Measurements from ENCODE around the gene PLCB4. TPM values are rescaled to one million over a fixed set of nuclear protein-coding genes. Genes with fewer than 3 reads are reported as not detected.

Gene PLCB4
- total and polyA plus RNA-seq, 12 donors = 0.26 to 8.5 (median 2.8) TPM

- no peak for TF ChIP-seq POLR2A (IDR thresholded peaks at IDR 0.05)
- TF ChIP-seq, protein P1, sequence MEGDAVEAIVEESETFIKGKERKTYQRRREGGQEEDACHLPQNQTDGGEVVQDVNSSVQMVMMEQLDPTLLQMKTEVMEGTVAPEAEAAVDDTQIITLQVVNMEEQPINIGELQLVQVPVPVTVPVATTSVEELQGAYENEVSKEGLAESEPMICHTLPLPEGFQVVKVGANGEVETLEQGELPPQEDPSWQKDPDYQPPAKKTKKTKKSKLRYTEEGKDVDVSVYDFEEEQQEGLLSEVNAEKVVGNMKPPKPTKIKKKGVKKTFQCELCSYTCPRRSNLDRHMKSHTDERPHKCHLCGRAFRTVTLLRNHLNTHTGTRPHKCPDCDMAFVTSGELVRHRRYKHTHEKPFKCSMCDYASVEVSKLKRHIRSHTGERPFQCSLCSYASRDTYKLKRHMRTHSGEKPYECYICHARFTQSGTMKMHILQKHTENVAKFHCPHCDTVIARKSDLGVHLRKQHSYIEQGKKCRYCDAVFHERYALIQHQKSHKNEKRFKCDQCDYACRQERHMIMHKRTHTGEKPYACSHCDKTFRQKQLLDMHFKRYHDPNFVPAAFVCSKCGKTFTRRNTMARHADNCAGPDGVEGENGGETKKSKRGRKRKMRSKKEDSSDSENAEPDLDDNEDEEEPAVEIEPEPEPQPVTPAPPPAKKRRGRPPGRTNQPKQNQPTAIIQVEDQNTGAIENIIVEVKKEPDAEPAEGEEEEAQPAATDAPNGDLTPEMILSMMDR (IDR thresholded peaks at IDR 0.05) = no peak
- no peaks in the 10 kb centered on the region for H3K27me3 ChIP-seq
- H3K9me3 ChIP-seq (replicated peaks in 1 of 3) = peaks cover 0 to 4% (median 0%) of the 10 kb centered on the region in 3 donors
- H3K4me1 ChIP-seq (replicated peaks in 1 of 2) = no peaks in the 10 kb centered on the region
- no peaks in the 10 kb centered on the region for H3K36me3 ChIP-seq (replicated peaks in 1 of 2)
- intact Hi-C loops (cut with DNase I) = no loop called here
- DNase-seq = no peak
- H3K27ac ChIP-seq = no peak overlapping the region
- H3K4me3 ChIP-seq = no peak overlapping the region
These were observed 161.5 kb downstream of the PLCB4 start for GRCh38 chr20:9230406-9230805.

- Histone ChIP-seq H3K4me3 (no peak overlapping the region), H3K27me3 (no peaks in the 10 kb centered on the region), H3K9me3 (replicated peaks in 1 of 3) (no peaks in the 10 kb centered on the region), H3K4me1 (replicated peaks in 1 of 2) (no peaks in the 10 kb centered on the region), H3K36me3 (replicated peaks in 1 of 2) (no peaks in the 10 kb centered on the region), H3K27ac (no peak overlapping the region)
- WGBS, 4 donors = 83 to 90% (median 89%) methylated on average over 2 of the region's 2 CpGs
- DNase-seq = no peak
- intact Hi-C loops (cut with DNase I) = no loop called here
- TF ChIP-seq POLR2A (IDR thresholded peaks at IDR 0.05) = no peak
These were observed 164.9 kb downstream of the PLCB4 start for GRCh38 chr20:9233804-9234203.

DNA sequence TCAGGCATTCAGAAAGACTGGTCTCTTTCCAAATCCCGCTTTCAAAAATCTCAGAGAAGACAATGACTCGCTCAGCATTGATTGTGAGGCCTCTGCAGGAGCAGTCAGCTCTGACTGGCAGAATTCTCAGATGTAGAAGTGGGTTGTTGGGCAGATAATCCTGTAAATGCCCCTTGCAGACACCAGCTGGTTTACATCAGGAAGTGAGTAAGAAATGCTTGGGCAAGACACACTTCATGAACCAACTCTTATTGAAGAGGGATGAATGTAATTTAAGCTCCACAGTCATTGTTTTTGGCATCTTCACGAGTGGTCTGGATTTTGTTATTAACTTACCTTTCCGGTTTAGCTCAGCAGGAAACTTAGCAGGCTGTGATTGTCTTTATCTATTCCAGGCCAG, 166.6 kb downstream of the PLCB4 start:
- WGBS, 4 donors = 78 to 91% (median 85%) methylated on average over 4 of the region's 4 CpGs
- intact Hi-C loops (cut with DNase I) = no loop called here
- H3K36me3 ChIP-seq (replicated peaks in 1 of 2) = no peaks in the 10 kb centered on the region
- no peak overlapping the region for H3K4me3 ChIP-seq
- no peaks in the 10 kb centered on the region for H3K9me3 ChIP-seq (replicated peaks in 1 of 3)
- no peaks in the 10 kb centered on the region for H3K27me3 ChIP-seq
- no peak for TF ChIP-seq POLR2A (IDR thresholded peaks at IDR 0.05)
- TF ChIP-seq, protein P1 (IDR thresholded peaks at IDR 0.05) = no peak
- DNase-seq = no peak
- H3K27ac ChIP-seq = no peak overlapping the region
- H3K4me1 ChIP-seq (replicated peaks in 1 of 2) = no peaks in the 10 kb centered on the region

- TF ChIP-seq POLR2A (IDR thresholded peaks at IDR 0.05) = no peak
- TF ChIP-seq, protein P1 (IDR thresholded peaks at IDR 0.05) = no peak
- H3K27me3 ChIP-seq = no peaks in the 10 kb centered on the region
- no peak overlapping the region for H3K27ac ChIP-seq
- H3K9me3 ChIP-seq (replicated peaks in 1 of 3) = no peaks in the 10 kb centered on the region
- no peak overlapping the region for H3K4me3 ChIP-seq
- H3K4me1 ChIP-seq (replicated peaks in 1 of 2) = no peaks in the 10 kb centered on the region
- DNase-seq = no peak
- 76 to 84% (median 80%) methylated on average over 4 of the region's 4 CpGs for WGBS, 4 donors
- intact Hi-C loops (cut with DNase I) = no loop called here
- no peaks in the 10 kb centered on the region for H3K36me3 ChIP-seq (replicated peaks in 1 of 2)
These were observed 167.6 kb downstream of the PLCB4 start for GRCh38 chr20:9236458-9236857.

DNA sequence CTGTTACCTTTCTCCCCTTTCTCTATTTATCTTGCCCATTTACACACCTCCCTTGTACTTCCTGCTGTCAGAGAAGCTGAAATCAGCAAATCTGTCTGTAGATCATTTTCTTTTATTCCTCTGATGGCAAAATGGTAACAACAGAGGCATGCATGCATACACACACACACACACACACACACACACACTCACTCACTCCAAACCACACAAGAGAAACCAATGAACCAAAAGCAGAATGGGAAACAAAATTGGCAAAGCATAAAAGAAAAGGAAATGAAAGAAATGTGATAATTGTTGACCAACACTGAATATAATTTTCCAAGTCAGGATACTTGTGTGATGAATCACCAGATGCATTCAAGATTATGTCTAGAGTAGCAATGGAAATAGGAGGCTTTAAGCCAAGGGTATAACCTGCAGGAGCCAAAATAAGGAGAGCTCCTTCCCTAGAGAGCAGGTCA, 172.4 kb downstream of the PLCB4 start:
- H3K36me3 ChIP-seq (replicated peaks in 1 of 2) = no peaks in the 10 kb centered on the region
- TF ChIP-seq POLR2A (IDR thresholded peaks at IDR 0.05) = no peak
- TF ChIP-seq, protein P1 (IDR thresholded peaks at IDR 0.05) = no peak
- intact Hi-C loops (cut with DNase I) = no loop called here
- H3K4me3 ChIP-seq = no peak overlapping the region
- peak in 1 of 7 donors; percentile 43 for DNase-seq
- no peaks in the 10 kb centered on the region for H3K9me3 ChIP-seq (replicated peaks in 1 of 3)
- no peaks in the 10 kb centered on the region for H3K4me1 ChIP-seq (replicated peaks in 1 of 2)
- H3K27ac ChIP-seq = no peak overlapping the region
- H3K27me3 ChIP-seq = no peaks in the 10 kb centered on the region

All from adrenal gland (tissue), 12 donors.